Neural cell (in vitro differentiated cells): ENCODE results near the gene ORC2. TPM values are rescaled to one million over a fixed set of nuclear protein-coding genes. Genes with fewer than 3 reads are reported as not detected.
"Not testable (repeated sequence)": the region's sequence is repeated elsewhere in the genome, so short reads cannot be mapped to it uniquely, and the experiment has no call there.

Source experiments
- H2AFZ ChIP-seq: fragments of 200-600, 300-800 bp; sonication (generic), shearing (Covaris generic); 2 replicates; pipeline ENCODE4 v1.6.0; 2014; ENCODE audit warnings: low read depth, mild to moderate bottlenecking, antibody characterized with exemption, low read length, moderate library complexity
- H3F3A ChIP-seq: fragments of 200-600 bp; shearing (Covaris generic); 2 replicates; pipeline ENCODE4 v1.6.1; 2016; ENCODE audit warnings: mild to moderate bottlenecking, moderate library complexity, mixed read lengths, antibody characterized with exemption, low read length; ENCODE audit not compliant: insufficient read depth, poor library complexity, severe bottlenecking
- H3K27ac ChIP-seq: fragments of 200-600, 300-800 bp; sonication (generic), shearing (Covaris generic); 2 replicates; pipeline ENCODE4 v1.5.1; 2014; ENCODE audit warnings: mild to moderate bottlenecking, low read length, moderate library complexity
- H3K27me3 ChIP-seq: fragments of 300-800, 200-600 bp; sonication (generic), shearing (Covaris generic); 2 replicates; pipeline ENCODE4 v1.6.0; 2014; ENCODE audit warnings: mild to moderate bottlenecking, low read depth, low read length, moderate library complexity; ENCODE audit not compliant: insufficient read depth
- H3K36me3 ChIP-seq: fragments of 300-800, 200-600 bp; sonication (generic), shearing (Covaris generic); 2 replicates; pipeline ENCODE4 v1.5.1; 2014; ENCODE audit warnings: mild to moderate bottlenecking, antibody characterized with exemption, low read length, moderate library complexity; ENCODE audit not compliant: insufficient read depth
- H3K4me2 ChIP-seq: fragments of 300-800, 200-600 bp; sonication (generic), shearing (Covaris generic); 2 replicates; pipeline ENCODE4 v1.6.0; 2014; ENCODE audit warnings: mild to moderate bottlenecking, low read length
- H3K4me3 ChIP-seq: fragments of 300-800, 200-600 bp; sonication (generic), shearing (Covaris generic); 2 replicates; pipeline ENCODE4 v1.5.1; 2014; ENCODE audit warnings: mild to moderate bottlenecking, low read length, moderate library complexity
- H3K79me2 ChIP-seq: fragments of 200-600 bp; shearing (Covaris generic); replicated peaks from 2 replicates; pipeline ENCODE4 v1.6.0; 2014; ENCODE audit warnings: mild to moderate bottlenecking, low read length, moderate library complexity; ENCODE audit not compliant: insufficient read depth
- H3K9ac ChIP-seq: fragments of 300-800, 200-600 bp; sonication (generic), shearing (Covaris generic); 2 replicates; pipeline ENCODE4 v1.6.1; 2016; ENCODE audit warnings: mild to moderate bottlenecking, low read length, mixed read lengths
- H3K9me2 ChIP-seq: fragments of 200-600 bp; shearing (Covaris generic); 2 replicates; pipeline ENCODE4 v1.6.1; 2016; ENCODE audit warnings: mild to moderate bottlenecking, low read length, mixed read lengths; ENCODE audit not compliant: insufficient read depth
- H3K9me3 ChIP-seq: fragments of 200-600, 300-800 bp; sonication (generic), shearing (Covaris generic); 2 replicates; pipeline ENCODE4 v1.6.1; 2016; ENCODE audit warnings: mild to moderate bottlenecking, mixed run types, low read length, moderate library complexity, mixed read lengths
- H4K20me1 ChIP-seq: fragments of 200-600 bp; shearing (Covaris generic); 2 replicates; pipeline ENCODE4 v1.6.1; 2016; ENCODE audit warnings: mild to moderate bottlenecking, mixed run types; ENCODE audit not compliant: insufficient read depth
- EP300 ChIP-seq: fragments of 450-650 bp; conservative IDR thresholded peaks from 2 replicates; pipeline ENCODE4 v1.6.1; 2014; ENCODE audit warnings: antibody characterized with exemption, mild to moderate bottlenecking, moderate library complexity; ENCODE audit not compliant: poor library complexity, severe bottlenecking
- EZH2 ChIP-seq: fragments of 200-600, 300-800 bp; shearing (Covaris generic), sonication (generic); IDR thresholded peaks from 2 replicates; pipeline ENCODE4 v1.6.1; 2014; ENCODE audit warnings: antibody characterized with exemption, low read length, borderline replicate concordance, mild to moderate bottlenecking; ENCODE audit not compliant: insufficient read depth, poor library complexity, severe bottlenecking
- MXI1 ChIP-seq: fragments of 450-650 bp; conservative IDR thresholded peaks from 2 replicates; pipeline ENCODE4 v1.6.1; 2014; ENCODE audit warnings: antibody characterized with exemption, mild to moderate bottlenecking; ENCODE audit not compliant: poor library complexity, severe bottlenecking
- POLR2AphosphoS5 ChIP-seq: IDR thresholded peaks from 2 replicates; pipeline ENCODE4 v1.6.1; 2012
- RAD21 ChIP-seq: fragments of 450-650 bp; conservative IDR thresholded peaks from 2 replicates; pipeline ENCODE4 v1.6.1; 2014; ENCODE audit warnings: antibody characterized with exemption, mild to moderate bottlenecking, moderate library complexity
- SMC3 ChIP-seq: fragments of 450-650 bp; conservative IDR thresholded peaks from 2 replicates; pipeline ENCODE4 v1.6.1; 2014; ENCODE audit warnings: antibody characterized with exemption, mild to moderate bottlenecking, moderate library complexity; ENCODE audit not compliant: poor library complexity
- TAF1 ChIP-seq: IDR thresholded peaks from 2 replicates; pipeline ENCODE4 v1.6.1; 2012; ENCODE audit warnings: low read depth
- polyA plus RNA-seq: library from polyadenylated mRNA; depleted of rRNA; stranded (reverse); fragments of >200 nt; gene quantifications from 2 replicates; pipeline ENCODE4 v1.2.3, GENCODE V29; 2014
- TF ChIP-seq, protein P1 (sequence below): fragments of 450-650 bp; IDR thresholded peaks from 2 replicates; pipeline ENCODE4 v1.5.1; 2014; ENCODE audit warnings: antibody characterized with exemption, mild to moderate bottlenecking, moderate library complexity; ENCODE audit not compliant: poor library complexity, severe bottlenecking
- TF ChIP-seq, protein P2 (sequence below): IDR thresholded peaks from 2 replicates; pipeline ENCODE4 v1.6.1; 2012; ENCODE audit warnings: borderline replicate concordance

Gene ORC2
- polyA plus RNA-seq, 1 donor from 2014 or later, result 17.2 TPM

DNA sequence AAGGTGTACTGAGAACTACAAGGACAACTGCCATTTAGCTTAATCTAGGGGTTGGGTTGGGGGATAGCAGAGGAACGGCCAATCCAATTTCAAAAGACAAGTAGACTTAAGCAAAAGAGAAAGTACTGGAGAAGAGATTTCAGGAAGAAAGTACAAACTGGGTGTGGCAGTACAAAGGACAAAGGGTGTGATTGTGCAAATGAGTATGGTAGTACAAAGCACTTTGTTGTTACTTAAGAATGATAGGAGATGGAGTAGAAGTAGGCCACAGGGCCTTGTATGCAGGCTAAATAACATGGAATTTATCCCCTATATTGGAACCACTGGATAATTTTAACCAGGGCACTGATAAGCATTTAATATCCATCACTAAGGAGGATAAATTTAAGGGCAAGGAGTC, 4.7 kb upstream of the ORC2 start:
- Histone ChIP-seq H4K20me1 (no peaks in the 10 kb centered on the region), H3F3A (no peaks in the 10 kb centered on the region), H3K36me3 (no peaks in the 10 kb centered on the region), H3K4me3 (no peak overlapping the region), H3K79me2 (peaks cover 7% of the 10 kb centered on the region), H3K9me2 (no peaks in the 10 kb centered on the region), H3K9me3 (no peaks in the 10 kb centered on the region), H3K27ac (no peak overlapping the region), H3K9ac (no peak overlapping the region), H3K4me2 (no peak overlapping the region), H2AFZ (no peak overlapping the region), H3K27me3 (no peaks in the 10 kb centered on the region)
- TF ChIP-seq, protein P1, sequence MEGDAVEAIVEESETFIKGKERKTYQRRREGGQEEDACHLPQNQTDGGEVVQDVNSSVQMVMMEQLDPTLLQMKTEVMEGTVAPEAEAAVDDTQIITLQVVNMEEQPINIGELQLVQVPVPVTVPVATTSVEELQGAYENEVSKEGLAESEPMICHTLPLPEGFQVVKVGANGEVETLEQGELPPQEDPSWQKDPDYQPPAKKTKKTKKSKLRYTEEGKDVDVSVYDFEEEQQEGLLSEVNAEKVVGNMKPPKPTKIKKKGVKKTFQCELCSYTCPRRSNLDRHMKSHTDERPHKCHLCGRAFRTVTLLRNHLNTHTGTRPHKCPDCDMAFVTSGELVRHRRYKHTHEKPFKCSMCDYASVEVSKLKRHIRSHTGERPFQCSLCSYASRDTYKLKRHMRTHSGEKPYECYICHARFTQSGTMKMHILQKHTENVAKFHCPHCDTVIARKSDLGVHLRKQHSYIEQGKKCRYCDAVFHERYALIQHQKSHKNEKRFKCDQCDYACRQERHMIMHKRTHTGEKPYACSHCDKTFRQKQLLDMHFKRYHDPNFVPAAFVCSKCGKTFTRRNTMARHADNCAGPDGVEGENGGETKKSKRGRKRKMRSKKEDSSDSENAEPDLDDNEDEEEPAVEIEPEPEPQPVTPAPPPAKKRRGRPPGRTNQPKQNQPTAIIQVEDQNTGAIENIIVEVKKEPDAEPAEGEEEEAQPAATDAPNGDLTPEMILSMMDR, result no peak

DNA sequence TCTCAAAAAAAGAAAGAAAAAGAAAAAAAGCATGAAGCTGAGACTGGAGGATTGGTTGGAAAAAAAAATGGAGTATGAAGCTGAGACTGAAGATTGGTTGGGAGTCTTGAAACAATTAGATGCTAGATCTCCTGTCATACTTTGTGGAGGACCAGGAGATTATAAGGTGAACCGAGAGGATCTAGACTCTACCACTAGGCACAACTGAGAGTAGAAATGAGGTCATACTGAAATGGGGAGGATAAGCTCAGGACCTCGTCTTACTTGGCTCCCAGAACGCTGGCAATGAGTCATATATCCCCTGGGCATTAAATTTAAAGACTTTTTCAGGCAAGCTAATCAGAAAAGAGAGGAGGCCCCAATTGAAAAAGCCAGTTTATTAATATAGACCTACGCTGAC, 3.3 kb upstream of the ORC2 start:
- no peaks in the 10 kb centered on the region for H3F3A ChIP-seq
- no peaks in the 10 kb centered on the region for H3K9me2 ChIP-seq
- H3K79me2 ChIP-seq, result peaks cover 10% of the 10 kb centered on the region
- H2AFZ ChIP-seq, result no peak overlapping the region
- no peak overlapping the region for H3K4me2 ChIP-seq
- no peak for TF ChIP-seq POLR2AphosphoS5
- no peak for TF ChIP-seq EP300
- no peaks in the 10 kb centered on the region for H4K20me1 ChIP-seq
- H3K9me3 ChIP-seq, result no peaks in the 10 kb centered on the region
- H3K27me3 ChIP-seq, result no peaks in the 10 kb centered on the region
- H3K27ac ChIP-seq, result no peak overlapping the region
- no peak overlapping the region for H3K9ac ChIP-seq
- no peak overlapping the region for H3K4me3 ChIP-seq
- no peaks in the 10 kb centered on the region for H3K36me3 ChIP-seq

DNA sequence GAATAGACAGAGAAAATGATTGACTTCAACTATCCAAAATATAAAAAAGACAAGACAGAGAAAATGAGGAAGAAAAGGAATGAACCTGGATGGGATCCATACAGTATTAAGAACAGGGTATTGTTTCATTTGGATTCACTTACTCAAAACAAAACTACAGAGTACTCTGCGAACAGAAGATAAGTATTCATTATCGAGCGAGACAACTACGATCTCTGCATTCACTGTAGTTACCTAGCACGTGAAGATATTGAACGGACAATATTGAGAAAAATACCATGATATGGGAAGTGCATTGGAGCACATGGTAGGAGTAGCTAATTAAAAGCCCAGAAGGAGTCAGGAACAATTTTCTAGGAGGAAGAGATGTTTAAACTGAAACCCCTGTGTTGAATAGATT, 1.0 kb upstream of the ORC2 start:
- H3K27me3 ChIP-seq, result no peaks in the 10 kb centered on the region
- peak overlapping the region; percentile 83 for H3K4me3 ChIP-seq
- TF ChIP-seq EZH2, result no peak
- no peak for TF ChIP-seq SMC3
- TF ChIP-seq, protein P2, sequence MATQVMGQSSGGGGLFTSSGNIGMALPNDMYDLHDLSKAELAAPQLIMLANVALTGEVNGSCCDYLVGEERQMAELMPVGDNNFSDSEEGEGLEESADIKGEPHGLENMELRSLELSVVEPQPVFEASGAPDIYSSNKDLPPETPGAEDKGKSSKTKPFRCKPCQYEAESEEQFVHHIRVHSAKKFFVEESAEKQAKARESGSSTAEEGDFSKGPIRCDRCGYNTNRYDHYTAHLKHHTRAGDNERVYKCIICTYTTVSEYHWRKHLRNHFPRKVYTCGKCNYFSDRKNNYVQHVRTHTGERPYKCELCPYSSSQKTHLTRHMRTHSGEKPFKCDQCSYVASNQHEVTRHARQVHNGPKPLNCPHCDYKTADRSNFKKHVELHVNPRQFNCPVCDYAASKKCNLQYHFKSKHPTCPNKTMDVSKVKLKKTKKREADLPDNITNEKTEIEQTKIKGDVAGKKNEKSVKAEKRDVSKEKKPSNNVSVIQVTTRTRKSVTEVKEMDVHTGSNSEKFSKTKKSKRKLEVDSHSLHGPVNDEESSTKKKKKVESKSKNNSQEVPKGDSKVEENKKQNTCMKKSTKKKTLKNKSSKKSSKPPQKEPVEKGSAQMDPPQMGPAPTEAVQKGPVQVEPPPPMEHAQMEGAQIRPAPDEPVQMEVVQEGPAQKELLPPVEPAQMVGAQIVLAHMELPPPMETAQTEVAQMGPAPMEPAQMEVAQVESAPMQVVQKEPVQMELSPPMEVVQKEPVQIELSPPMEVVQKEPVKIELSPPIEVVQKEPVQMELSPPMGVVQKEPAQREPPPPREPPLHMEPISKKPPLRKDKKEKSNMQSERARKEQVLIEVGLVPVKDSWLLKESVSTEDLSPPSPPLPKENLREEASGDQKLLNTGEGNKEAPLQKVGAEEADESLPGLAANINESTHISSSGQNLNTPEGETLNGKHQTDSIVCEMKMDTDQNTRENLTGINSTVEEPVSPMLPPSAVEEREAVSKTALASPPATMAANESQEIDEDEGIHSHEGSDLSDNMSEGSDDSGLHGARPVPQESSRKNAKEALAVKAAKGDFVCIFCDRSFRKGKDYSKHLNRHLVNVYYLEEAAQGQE, result no peak
- TF ChIP-seq RAD21, result no peak
- TF ChIP-seq MXI1, result no peak
- TF ChIP-seq, protein P1, result no peak
- TF ChIP-seq TAF1, result no peak
- no peak for TF ChIP-seq POLR2AphosphoS5
- TF ChIP-seq EP300, result no peak
- H4K20me1 ChIP-seq, result no peaks in the 10 kb centered on the region
- H3K79me2 ChIP-seq, result peaks cover 20% of the 10 kb centered on the region
- peak overlapping the region; percentile 1 for H2AFZ ChIP-seq
- H3K9me3 ChIP-seq, result no peaks in the 10 kb centered on the region
- no peaks in the 10 kb centered on the region for H3K9me2 ChIP-seq
- peak overlapping the region; percentile 47 for H3K4me2 ChIP-seq
- H3K36me3 ChIP-seq, result no peaks in the 10 kb centered on the region
- H3F3A ChIP-seq, result no peaks in the 10 kb centered on the region
- peak overlapping the region; percentile 64 for H3K27ac ChIP-seq
- peak overlapping the region; percentile 57 for H3K9ac ChIP-seq

DNA sequence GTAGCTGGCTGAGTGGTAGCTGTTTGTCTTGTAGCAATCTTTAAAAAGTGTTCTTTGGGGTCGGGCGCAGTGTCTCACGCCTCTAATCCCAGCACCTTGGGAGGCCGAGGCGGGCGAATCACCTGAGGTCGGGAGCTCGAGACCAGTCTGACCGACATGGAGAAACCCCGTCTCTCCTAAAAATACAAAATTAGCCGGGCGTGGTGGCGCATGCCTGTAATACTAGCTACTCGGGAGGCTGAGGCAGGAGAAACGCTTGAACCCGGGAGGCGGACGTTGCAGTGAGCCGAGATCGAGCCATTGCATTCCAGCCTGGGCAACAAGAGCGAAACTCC, 425 bp upstream of the ORC2 start:
- Histone ChIP-seq H3K9ac (peak overlapping the region; percentile 57), H3K27ac (peak overlapping the region; percentile 64), H3K4me3 (peak overlapping the region; percentile 83), H2AFZ (peak overlapping the region; percentile 7), H3K79me2 (peaks cover 20% of the 10 kb centered on the region)
- H3K9me2 ChIP-seq, H3K36me3 ChIP-seq, H3K4me2 ChIP-seq, H3K27me3 ChIP-seq, H3K9me3 ChIP-seq, H3F3A ChIP-seq, H4K20me1 ChIP-seq: not testable (repeated sequence)
